HepG2 (cell line): ENCODE measurements around the gene VEGFA. TPM values are rescaled to one million over a fixed set of nuclear protein-coding genes. Genes with fewer than 3 reads are reported as not detected.
A peak's percentile ranks its signal among the peaks of the same experiment; 100 is the strongest.

Source experiments
- FOXK1 ChIP-seq: sonication (generic); formaldehyde crosslinking; IDR thresholded peaks from 2 replicates; pipeline ENCODE4 v1.4.0; 2020; ENCODE audit warnings: low read depth, missing genetic modification reagents, borderline replicate concordance
- GZF1 ChIP-seq: sonication (generic); formaldehyde crosslinking; IDR thresholded peaks from 2 replicates; pipeline ENCODE4 v1.5.1; 2020; ENCODE audit warnings: mild to moderate bottlenecking, missing genetic modification reagents
- MEF2D ChIP-seq: sonication (generic); formaldehyde crosslinking; IDR thresholded peaks from 2 replicates; pipeline ENCODE4 v1.5.1; 2020; ENCODE audit warnings: mild to moderate bottlenecking, missing genetic modification reagents
- NFIB ChIP-seq: sonication (generic); formaldehyde crosslinking; IDR thresholded peaks from 2 replicates; pipeline ENCODE4 v1.9.0; 2021; ENCODE audit warnings: missing genetic modification reagents, mild to moderate bottlenecking, borderline replicate concordance
- NKX3-1 ChIP-seq: sonication (generic); formaldehyde crosslinking; IDR thresholded peaks from 2 replicates; pipeline ENCODE4 v1.5.0; 2020; ENCODE audit warnings: missing genetic modification reagents
- PAX8 ChIP-seq: sonication (generic); formaldehyde crosslinking; IDR thresholded peaks from 2 replicates; pipeline ENCODE4 v1.8.0; 2022; ENCODE audit warnings: mild to moderate bottlenecking, missing genetic modification reagents, borderline replicate concordance
- SAFB2 ChIP-seq: sonication (generic); formaldehyde crosslinking; IDR thresholded peaks from 2 replicates; pipeline ENCODE4 v1.5.1; 2020; ENCODE audit warnings: missing genetic modification reagents, low read depth, mild to moderate bottlenecking, borderline replicate concordance
- SNRNP70 ChIP-seq: fragments of 200-400 bp; formaldehyde crosslinking; IDR thresholded peaks from 2 replicates; pipeline ENCODE4 v1.6.1; 2017; ENCODE audit warnings: mild to moderate bottlenecking, low read depth, low read length, moderate library complexity
- TBL1XR1 ChIP-seq: fragments of 150-350 bp; IDR thresholded peaks from 2 replicates; pipeline ENCODE4 v1.6.1; 2014; ENCODE audit warnings: borderline replicate concordance, low read length; ENCODE audit not compliant: partially characterized antibody
- TMF1 ChIP-seq: sonication (generic); formaldehyde crosslinking; IDR thresholded peaks from 2 replicates; pipeline ENCODE4 v1.8.1; 2022; ENCODE audit warnings: low read depth, missing genetic modification reagents
- ZC3H13 ChIP-seq: sonication (generic); formaldehyde crosslinking; IDR thresholded peaks from 2 replicates; pipeline ENCODE4 v1.8.1; 2023; ENCODE audit warnings: mild to moderate bottlenecking, missing genetic modification reagents, moderate library complexity
- ZEB1 ChIP-seq: IDR thresholded peaks from 2 replicates; pipeline ENCODE4 v1.6.1; 2012; ENCODE audit warnings: mild to moderate bottlenecking, low read depth, inconsistent platforms; ENCODE audit not compliant: insufficient replicate concordance
- ZNF460 ChIP-seq: sonication (generic); formaldehyde crosslinking; IDR thresholded peaks from 2 replicates; pipeline ENCODE4 v1.5.1; 2020; ENCODE audit warnings: missing genetic modification reagents, mild to moderate bottlenecking, borderline replicate concordance
- ZNF605 ChIP-seq: sonication (generic); formaldehyde crosslinking; IDR thresholded peaks from 2 replicates; pipeline ENCODE4 v1.8.0; 2022; ENCODE audit warnings: mild to moderate bottlenecking, missing genetic modification reagents
- ZNF768 ChIP-seq: sonication (generic); formaldehyde crosslinking; IDR thresholded peaks from 2 replicates; pipeline ENCODE4 v1.4.0; 2020; ENCODE audit warnings: missing genetic modification reagents
- polyA plus RNA-seq, 8 experiments: library from polyadenylated mRNA; depleted of rRNA in 3 of 8; stranded (reverse) in 7 of 8; unstranded in 1 of 8; fragments of >200 nt; fragmentation: Illumina TruSeq in 4 of 8; extraction: Trizol in 4 of 8; gene quantifications; 2 replicates each; pipeline versions ENCODE4 v1.2.1 to v1.2.3, GENCODE V29; 2011 to 2016; ENCODE audit warnings: low read depth in 4 of 8, missing spikeins in 1 of 8, mixed read lengths in 1 of 8; ENCODE audit not compliant: insufficient read depth in 1 of 8
- total RNA-seq, 5 experiments: library from RNA; depleted of rRNA; stranded (reverse); fragments of >200 nt; fragmentation: Illumina TruSeq; extraction: Trizol; gene quantifications; 2 replicates each; pipeline ENCODE4 v1.2.3, GENCODE V29; 2016; ENCODE audit warnings: low read depth in 1 of 5
- TF ChIP-seq, protein P1 (sequence below): sonication (generic); formaldehyde crosslinking; IDR thresholded peaks from 2 replicates; pipeline ENCODE4 v1.8.1; 2023; ENCODE audit warnings: mild to moderate bottlenecking, missing genetic modification reagents
- TF ChIP-seq, protein P2 (sequence below): sonication (generic); formaldehyde crosslinking; conservative IDR thresholded peaks from 2 replicates; pipeline ENCODE4 v1.4.0; 2020; ENCODE audit warnings: missing genetic modification reagents
- TF ChIP-seq, protein P3 (sequence below): sonication (generic); formaldehyde crosslinking; conservative IDR thresholded peaks from 2 replicates; pipeline ENCODE4 v1.4.0; 2020; ENCODE audit warnings: mild to moderate bottlenecking, missing genetic modification reagents, moderate library complexity
- TF ChIP-seq, protein P4 (sequence below): sonication (generic); formaldehyde crosslinking; IDR thresholded peaks from 2 replicates; pipeline ENCODE4 v1.4.0; 2020; ENCODE audit warnings: missing genetic modification reagents

VEGFA gene
- total and polyA plus RNA-seq, 2 of the 13 experiments (the other 11 are each of a cell fraction or from before 2014, with no cell fraction given), result 68.1 to 629 TPM

DNA sequence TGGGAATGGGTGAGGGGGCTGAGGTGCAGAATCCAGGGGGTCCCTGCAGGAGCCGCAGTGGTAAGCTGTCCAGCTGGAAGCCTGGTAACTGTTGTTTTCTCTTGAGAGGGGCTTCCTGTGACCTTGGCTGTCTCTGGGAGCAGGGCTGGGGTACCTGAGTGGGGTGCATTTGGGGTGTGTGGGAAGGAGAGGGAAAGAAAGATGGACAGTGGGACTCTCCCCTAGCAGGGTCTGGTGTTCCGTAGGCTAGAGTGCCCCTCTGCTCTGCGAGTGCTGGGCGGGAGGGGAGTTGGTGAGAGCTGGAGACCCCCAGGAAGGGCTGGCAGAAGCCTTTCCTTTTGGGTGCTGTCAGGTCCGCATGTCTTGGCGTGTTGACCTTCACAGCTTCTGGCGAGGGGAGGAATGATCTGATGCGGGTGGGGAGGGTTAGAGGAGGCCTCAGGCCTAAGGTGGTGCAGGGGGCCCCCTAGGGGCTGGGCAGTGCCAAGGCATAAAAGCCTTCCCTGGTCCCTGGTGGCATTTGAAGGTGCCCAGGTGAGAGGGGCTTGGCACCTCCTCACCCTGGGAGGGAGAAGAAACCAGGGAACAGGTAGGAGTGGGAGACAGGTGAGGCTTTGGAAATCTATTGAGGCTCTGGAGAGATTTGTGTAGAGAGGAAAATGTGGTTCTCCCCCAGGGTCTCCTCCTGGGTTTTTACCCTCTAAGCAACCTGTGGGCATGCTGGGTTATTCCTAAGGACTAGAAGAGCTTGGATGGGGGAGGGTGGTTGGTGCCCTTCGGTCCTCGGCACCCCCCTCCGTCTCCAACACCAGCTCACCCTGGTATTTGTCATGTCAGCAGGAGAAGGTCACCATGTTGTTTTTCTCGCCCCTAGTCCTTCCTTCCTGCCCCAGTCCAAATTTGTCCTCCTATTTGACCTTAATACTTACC is 3.3 kb downstream of the VEGFA start (continued):
- no peak for TF ChIP-seq ZNF460 (CRISPR knock-in tag)
- TF ChIP-seq TBL1XR1, result no peak
- TF ChIP-seq ZEB1, result no peak
- no peak for TF ChIP-seq NFIB (CRISPR knock-in tag)
- TF ChIP-seq SAFB2 (CRISPR knock-in tag), result no peak
- no peak for TF ChIP-seq MEF2D (CRISPR knock-in tag)
- no peak for TF ChIP-seq SNRNP70
- TF ChIP-seq, protein P1, sequence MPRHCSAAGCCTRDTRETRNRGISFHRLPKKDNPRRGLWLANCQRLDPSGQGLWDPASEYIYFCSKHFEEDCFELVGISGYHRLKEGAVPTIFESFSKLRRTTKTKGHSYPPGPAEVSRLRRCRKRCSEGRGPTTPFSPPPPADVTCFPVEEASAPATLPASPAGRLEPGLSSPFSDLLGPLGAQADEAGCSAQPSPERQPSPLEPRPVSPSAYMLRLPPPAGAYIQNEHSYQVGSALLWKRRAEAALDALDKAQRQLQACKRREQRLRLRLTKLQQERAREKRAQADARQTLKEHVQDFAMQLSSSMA (CRISPR knock-in tag), result peak; percentile 80
- TF ChIP-seq TMF1 (CRISPR knock-in tag), result no peak
- TF ChIP-seq ZNF605 (CRISPR knock-in tag), result peak; percentile 70; the same call in 1 of the 2 replicates
- TF ChIP-seq GZF1 (CRISPR knock-in tag), result no peak
- TF ChIP-seq ZNF768, result 0 out of 2 replicates have a peak, but pooled peaks have one; percentile 13
- TF ChIP-seq PAX8 (CRISPR knock-in tag), result no peak
- no peak for TF ChIP-seq NKX3-1 (CRISPR knock-in tag)
- peak; percentile 65; the same call in 1 of the 2 replicates for TF ChIP-seq ZC3H13 (CRISPR knock-in tag)
- TF ChIP-seq, protein P2, sequence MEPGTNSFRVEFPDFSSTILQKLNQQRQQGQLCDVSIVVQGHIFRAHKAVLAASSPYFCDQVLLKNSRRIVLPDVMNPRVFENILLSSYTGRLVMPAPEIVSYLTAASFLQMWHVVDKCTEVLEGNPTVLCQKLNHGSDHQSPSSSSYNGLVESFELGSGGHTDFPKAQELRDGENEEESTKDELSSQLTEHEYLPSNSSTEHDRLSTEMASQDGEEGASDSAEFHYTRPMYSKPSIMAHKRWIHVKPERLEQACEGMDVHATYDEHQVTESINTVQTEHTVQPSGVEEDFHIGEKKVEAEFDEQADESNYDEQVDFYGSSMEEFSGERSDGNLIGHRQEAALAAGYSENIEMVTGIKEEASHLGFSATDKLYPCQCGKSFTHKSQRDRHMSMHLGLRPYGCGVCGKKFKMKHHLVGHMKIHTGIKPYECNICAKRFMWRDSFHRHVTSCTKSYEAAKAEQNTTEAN (CRISPR knock-in tag), result no peak
- TF ChIP-seq, protein P3, sequence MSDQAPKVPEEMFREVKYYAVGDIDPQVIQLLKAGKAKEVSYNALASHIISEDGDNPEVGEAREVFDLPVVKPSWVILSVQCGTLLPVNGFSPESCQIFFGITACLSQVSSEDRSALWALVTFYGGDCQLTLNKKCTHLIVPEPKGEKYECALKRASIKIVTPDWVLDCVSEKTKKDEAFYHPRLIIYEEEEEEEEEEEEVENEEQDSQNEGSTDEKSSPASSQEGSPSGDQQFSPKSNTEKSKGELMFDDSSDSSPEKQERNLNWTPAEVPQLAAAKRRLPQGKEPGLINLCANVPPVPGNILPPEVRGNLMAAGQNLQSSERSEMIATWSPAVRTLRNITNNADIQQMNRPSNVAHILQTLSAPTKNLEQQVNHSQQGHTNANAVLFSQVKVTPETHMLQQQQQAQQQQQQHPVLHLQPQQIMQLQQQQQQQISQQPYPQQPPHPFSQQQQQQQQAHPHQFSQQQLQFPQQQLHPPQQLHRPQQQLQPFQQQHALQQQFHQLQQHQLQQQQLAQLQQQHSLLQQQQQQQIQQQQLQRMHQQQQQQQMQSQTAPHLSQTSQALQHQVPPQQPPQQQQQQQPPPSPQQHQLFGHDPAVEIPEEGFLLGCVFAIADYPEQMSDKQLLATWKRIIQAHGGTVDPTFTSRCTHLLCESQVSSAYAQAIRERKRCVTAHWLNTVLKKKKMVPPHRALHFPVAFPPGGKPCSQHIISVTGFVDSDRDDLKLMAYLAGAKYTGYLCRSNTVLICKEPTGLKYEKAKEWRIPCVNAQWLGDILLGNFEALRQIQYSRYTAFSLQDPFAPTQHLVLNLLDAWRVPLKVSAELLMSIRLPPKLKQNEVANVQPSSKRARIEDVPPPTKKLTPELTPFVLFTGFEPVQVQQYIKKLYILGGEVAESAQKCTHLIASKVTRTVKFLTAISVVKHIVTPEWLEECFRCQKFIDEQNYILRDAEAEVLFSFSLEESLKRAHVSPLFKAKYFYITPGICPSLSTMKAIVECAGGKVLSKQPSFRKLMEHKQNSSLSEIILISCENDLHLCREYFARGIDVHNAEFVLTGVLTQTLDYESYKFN (CRISPR knock-in tag), result no peak; the same call in 1 of the 2 replicates
- TF ChIP-seq FOXK1, result peak; percentile 61; the same call in 1 of the 2 replicates
- TF ChIP-seq, protein P4, sequence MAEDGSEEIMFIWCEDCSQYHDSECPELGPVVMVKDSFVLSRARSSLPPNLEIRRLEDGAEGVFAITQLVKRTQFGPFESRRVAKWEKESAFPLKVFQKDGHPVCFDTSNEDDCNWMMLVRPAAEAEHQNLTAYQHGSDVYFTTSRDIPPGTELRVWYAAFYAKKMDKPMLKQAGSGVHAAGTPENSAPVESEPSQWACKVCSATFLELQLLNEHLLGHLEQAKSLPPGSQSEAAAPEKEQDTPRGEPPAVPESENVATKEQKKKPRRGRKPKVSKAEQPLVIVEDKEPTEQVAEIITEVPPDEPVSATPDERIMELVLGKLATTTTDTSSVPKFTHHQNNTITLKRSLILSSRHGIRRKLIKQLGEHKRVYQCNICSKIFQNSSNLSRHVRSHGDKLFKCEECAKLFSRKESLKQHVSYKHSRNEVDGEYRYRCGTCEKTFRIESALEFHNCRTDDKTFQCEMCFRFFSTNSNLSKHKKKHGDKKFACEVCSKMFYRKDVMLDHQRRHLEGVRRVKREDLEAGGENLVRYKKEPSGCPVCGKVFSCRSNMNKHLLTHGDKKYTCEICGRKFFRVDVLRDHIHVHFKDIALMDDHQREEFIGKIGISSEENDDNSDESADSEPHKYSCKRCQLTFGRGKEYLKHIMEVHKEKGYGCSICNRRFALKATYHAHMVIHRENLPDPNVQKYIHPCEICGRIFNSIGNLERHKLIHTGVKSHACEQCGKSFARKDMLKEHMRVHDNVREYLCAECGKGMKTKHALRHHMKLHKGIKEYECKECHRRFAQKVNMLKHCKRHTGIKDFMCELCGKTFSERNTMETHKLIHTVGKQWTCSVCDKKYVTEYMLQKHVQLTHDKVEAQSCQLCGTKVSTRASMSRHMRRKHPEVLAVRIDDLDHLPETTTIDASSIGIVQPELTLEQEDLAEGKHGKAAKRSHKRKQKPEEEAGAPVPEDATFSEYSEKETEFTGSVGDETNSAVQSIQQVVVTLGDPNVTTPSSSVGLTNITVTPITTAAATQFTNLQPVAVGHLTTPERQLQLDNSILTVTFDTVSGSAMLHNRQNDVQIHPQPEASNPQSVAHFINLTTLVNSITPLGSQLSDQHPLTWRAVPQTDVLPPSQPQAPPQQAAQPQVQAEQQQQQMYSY (CRISPR knock-in tag), result no peak
